HCT116 (cell line): ENCODE results near the gene AASS. TPM values are rescaled to one million over a fixed set of nuclear protein-coding genes. Genes with fewer than 3 reads are reported as not detected.
"Not testable (repeated sequence)": the region's sequence is repeated elsewhere in the genome, so short reads cannot be mapped to it uniquely, and the experiment has no call there.

Source experiments
- ATAC-seq: fragments of 200-7000 bp; cut with Tn5 transposase; 2 replicates; pipeline ENCODE4 v1.9.1; 2020; ENCODE audit warnings: mild to moderate bottlenecking, moderate library complexity
- BruUV-seq: library from RNA; stranded (reverse); fragments of 400-500 nt; replicated peaks from 2 replicates; lab custom pipeline; 2021; lab: Mats Ljungman, UMichigan
- CTCF ChIA-PET: fragments of 300-600 bp; sonication (Branson Sonifier 250); formaldehyde crosslinking; loops from one replicate; lab custom pipeline; 2021; ENCODE audit warnings: antibody characterized with exemption; lab: Charles Lee
- POLR2A ChIA-PET: fragments of 300-600, 350-600 bp; sonication (Branson Sonifier 250); formaldehyde crosslinking; loops from one replicate; lab custom pipeline; 2021; ENCODE audit warnings: antibody characterized with exemption; lab: Charles Lee
- RAD21 ChIA-PET, 2 experiments: fragments of 300-600 bp; sonication (Branson Sonifier 250); formaldehyde crosslinking; loops; one replicate each; lab custom pipeline; 2023; ENCODE audit warnings: low total read pairs in 2 of 2; ENCODE audit not compliant: uncharacterized antibody in 2 of 2, unreplicated experiment in 2 of 2, low non-redundant PET in 1 of 2; lab: Charles Lee
- DNase-seq: peaks from one replicate; pipeline ENCODE4 v3.0.0-alpha.2; 2010; ENCODE audit warnings: low read depth, low spot score
- H2AFZ ChIP-seq: fragments of 200-600 bp; shearing (Covaris generic), sonication (generic); 2 replicates; pipeline ENCODE4 v1.6.1; 2017; ENCODE audit warnings: low read depth, mixed run types, mixed read lengths, antibody characterized with exemption, low read length; ENCODE audit not compliant: poor library complexity, severe bottlenecking
- H3K27ac ChIP-seq: 2 replicates; pipeline ENCODE4 v1.5.1; 2012; ENCODE audit warnings: low read depth, low read length
- H3K27me3 ChIP-seq: fragments of 200-600 bp; sonication (generic); 2 replicates; pipeline ENCODE4 v1.6.1; 2016; ENCODE audit warnings: mixed run types, low read length, mixed read lengths; ENCODE audit not compliant: insufficient read depth
- H3K36me3 ChIP-seq, 2 experiments: fragments of 200-500 bp in 1 of 2; fragments of 200-600 bp in 1 of 2; sonication (Bioruptor generic) in 1 of 2; sonication (generic) in 1 of 2; 2 replicates each; pipeline versions ENCODE4 v1.5.1 to v1.6.1; 2014 to 2016; ENCODE audit warnings: low read length in 2 of 2, inconsistent platforms in 1 of 2, mixed read lengths in 1 of 2, mixed run types in 1 of 2; ENCODE audit not compliant: insufficient read depth in 2 of 2, control insufficient read depth in 1 of 2
- H3K4me1 ChIP-seq, 2 experiments: fragments of 200-600 bp in 1 of 2; sonication (generic) in 1 of 2; 2 replicates each; pipeline versions ENCODE4 v1.5.1 to v1.6.1; 2012 to 2017; ENCODE audit warnings: low read length in 2 of 2, inconsistent platforms in 1 of 2, mild to moderate bottlenecking in 1 of 2, mixed read lengths in 1 of 2, mixed run types in 1 of 2, moderate library complexity in 1 of 2; ENCODE audit not compliant: insufficient read depth in 2 of 2, control insufficient read depth in 1 of 2
- H3K4me2 ChIP-seq: fragments of 200-600 bp; sonication (generic); 2 replicates; pipeline ENCODE4 v1.6.1; 2017; ENCODE audit warnings: mixed run types, low read length, mixed read lengths
- H3K4me3 ChIP-seq, 2 experiments: fragments of 200-600 bp in 1 of 2; sonication (generic) in 1 of 2; replicated peaks in 1 of 2; 2 replicates each; pipeline ENCODE4 v1.5.1; 2011 to 2016; ENCODE audit warnings: low read length in 2 of 2, control low read depth in 1 of 2, low read depth in 1 of 2, mild to moderate bottlenecking in 1 of 2, mixed read lengths in 1 of 2, mixed run types in 1 of 2
- H3K79me2 ChIP-seq: fragments of 200-600 bp; sonication (generic); 2 replicates; pipeline ENCODE4 v1.6.1; 2017; ENCODE audit warnings: mild to moderate bottlenecking, mixed run types, low read length, moderate library complexity, mixed read lengths; ENCODE audit not compliant: insufficient read depth
- H3K9ac ChIP-seq: fragments of 200-600 bp; sonication (generic); 2 replicates; pipeline ENCODE4 v1.6.1; 2016; ENCODE audit warnings: low read length, mixed read lengths
- H3K9me2 ChIP-seq: fragments of 200-600 bp; sonication (generic), shearing (Covaris generic); 2 replicates; pipeline ENCODE4 v1.6.1; 2017; ENCODE audit warnings: mixed run types, mild to moderate bottlenecking, moderate library complexity; ENCODE audit not compliant: insufficient read depth
- H3K9me3 ChIP-seq, 2 experiments: fragments of 200-500 bp in 1 of 2; fragments of 200-600 bp in 1 of 2; sonication (Bioruptor generic) in 1 of 2; sonication (generic) in 1 of 2; 2 replicates each; pipeline ENCODE4 v1.6.1; 2014 to 2017; ENCODE audit warnings: low read length in 2 of 2, mixed read lengths in 2 of 2, inconsistent platforms in 1 of 2, low read depth in 1 of 2, mild to moderate bottlenecking in 1 of 2, mixed run types in 1 of 2, moderate library complexity in 1 of 2; ENCODE audit not compliant: control insufficient read depth in 1 of 2, insufficient read depth in 1 of 2
- H4K20me1 ChIP-seq: fragments of 200-600 bp; sonication (generic), shearing (Covaris generic); 2 replicates; pipeline ENCODE4 v1.6.1; 2017; ENCODE audit warnings: mixed run types, mild to moderate bottlenecking, moderate library complexity; ENCODE audit not compliant: insufficient read depth
- ATF3 ChIP-seq: IDR thresholded peaks from 2 replicates; pipeline ENCODE4 v1.6.1; 2012
- CBX3 ChIP-seq: IDR thresholded peaks from 2 replicates; pipeline ENCODE4 v1.6.1; 2012; ENCODE audit warnings: low read depth
- CEBPB ChIP-seq: IDR thresholded peaks from 2 replicates; pipeline ENCODE4 v1.6.1; 2012; ENCODE audit warnings: low read depth
- EGR1 ChIP-seq: IDR thresholded peaks from 2 replicates; pipeline ENCODE4 v1.6.1; 2012; ENCODE audit warnings: low read depth
- ELF1 ChIP-seq: IDR thresholded peaks from 2 replicates; pipeline ENCODE4 v1.6.1; 2012; ENCODE audit warnings: low read depth, borderline replicate concordance
- EZH2phosphoT487 ChIP-seq: fragments of 200-600 bp; IDR thresholded peaks from 2 replicates; pipeline ENCODE4 v1.6.1; 2018; ENCODE audit warnings: antibody characterized with exemption, borderline replicate concordance
- MAX ChIP-seq: IDR thresholded peaks from 2 replicates; pipeline ENCODE4 v1.6.1; 2012
- POLR2A ChIP-seq: IDR thresholded peaks from 2 replicates; pipeline ENCODE4 v1.7.0; 2011; ENCODE audit warnings: borderline replicate concordance; ENCODE audit not compliant: insufficient read depth, insufficient read length; ENCODE audit errors: extremely low read depth
- POLR2AphosphoS5 ChIP-seq: IDR thresholded peaks from 2 replicates; pipeline ENCODE4 v1.6.1; 2011; ENCODE audit warnings: mild to moderate bottlenecking, low read depth, low read length, moderate library complexity
- RAD21 ChIP-seq: IDR thresholded peaks from 2 replicates; pipeline ENCODE4 v1.6.1; 2012; ENCODE audit warnings: low read depth, mild to moderate bottlenecking
- REST ChIP-seq: IDR thresholded peaks from 2 replicates; pipeline ENCODE4 v1.6.1; 2012; ENCODE audit warnings: low read depth
- SIN3A ChIP-seq: IDR thresholded peaks from 2 replicates; pipeline ENCODE4 v1.6.1; 2012; ENCODE audit warnings: low read depth
- SRF ChIP-seq: IDR thresholded peaks from 2 replicates; pipeline ENCODE4 v1.6.1; 2012; ENCODE audit warnings: low read depth
- TCF7L2 ChIP-seq: IDR thresholded peaks from 2 replicates; pipeline ENCODE4 v1.7.0; 2011; ENCODE audit warnings: borderline replicate concordance, inconsistent platforms; ENCODE audit not compliant: insufficient read depth, insufficient read length; ENCODE audit errors: extremely low read depth
- YY1 ChIP-seq: IDR thresholded peaks from 2 replicates; pipeline ENCODE4 v1.6.1; 2011; ENCODE audit warnings: low read length, low read depth, moderate library complexity, mild to moderate bottlenecking; ENCODE audit not compliant: insufficient replicate concordance; ENCODE audit errors: extremely low read depth
- ZFX ChIP-seq: fragments of 450-650 bp; IDR thresholded peaks from 2 replicates; pipeline ENCODE4 v1.6.1; 2017
- ZNF274 ChIP-seq: fragments of 200-500 bp; sonication (Bioruptor generic); IDR thresholded peaks from 2 replicates; pipeline ENCODE4 v1.6.1; 2014; ENCODE audit warnings: mild to moderate bottlenecking, low read depth, low read length, inconsistent platforms
- intact Hi-C: fragments of 100-400 bp; cut with micrococcal nuclease; formaldehyde crosslinking; loops from 2 replicates; pipeline ENCODE4 v1.10.0; 2022
- total RNA-seq: library from RNA; stranded (reverse); gene quantifications from one replicate; pipeline ENCODE4 v1.2.1, GENCODE V29; 2021; ENCODE audit not compliant: unreplicated experiment

Gene AASS
- total RNA-seq, 1 experiment from 2014 or later = 5.1 TPM

- Histone ChIP-seq H3K4me3 (no peak overlapping the region), H3K79me2 (no peaks in the 10 kb centered on the region), H3K4me2 (no peak overlapping the region), H3K9ac (no peak overlapping the region), H3K27ac (no peak overlapping the region), H3K36me3 (no peaks in the 10 kb centered on the region), H3K4me1 (peaks cover 0 to 18% of the 10 kb centered on the region in 2 experiments; a peak in 1 of 4 replicates), H2AFZ (no peak overlapping the region), H3K9me3 (no peaks in the 10 kb centered on the region)
- ChIA-PET CTCF (no interaction called here), POLR2A (no interaction called here), RAD21 (no interaction called here)
- no TSS peak for BruUV-seq
- intact Hi-C loops = no loop called here
- DNase-seq (no peak), ATAC-seq (no peak)
- TF ChIP-seq YY1 (no peak), EGR1 (no peak), MAX (no peak), POLR2AphosphoS5 (no peak), RAD21 (no peak), ATF3 (no peak), ZNF274 (no peak), CBX3 (no peak), SRF (no peak), EZH2phosphoT487 (no peak), ELF1 (no peak), CEBPB (no peak), REST (no peak), POLR2A (no peak), SIN3A (no peak), ZFX (no peak), TCF7L2 (no peak)
- TF ChIP-seq, all 23 proteins: peak for 0
- Histone ChIP-seq H3K9me2 (no peaks in the 10 kb centered on the region), H3K27me3 (no peaks in the 10 kb centered on the region), H4K20me1 (no peaks in the 10 kb centered on the region)
These were observed 8.8 kb downstream of the AASS start for GRCh38 chr7:122135275-122135674.

GRCh38 chr7:122134793-122135192 is 9.3 kb downstream of the AASS start:
- H2AFZ ChIP-seq, H3K9me2 ChIP-seq, DNase-seq, intact Hi-C loops, BruUV-seq, H3K4me2 ChIP-seq, H3K27me3 ChIP-seq, H3K27ac ChIP-seq, H4K20me1 ChIP-seq, CTCF ChIA-PET, RAD21 ChIA-PET, H3K79me2 ChIP-seq, POLR2A ChIA-PET, H3K36me3 ChIP-seq, H3K9ac ChIP-seq, H3K9me3 ChIP-seq, ATAC-seq, H3K4me3 ChIP-seq: not testable (repeated sequence)
- H3K4me1 ChIP-seq = peaks cover 0 to 18% of the 10 kb centered on the region in 2 experiments; a peak in 1 of 4 replicates
